Measurements from ENCODE around the gene SPEM2. TPM values are rescaled to one million over a fixed set of nuclear protein-coding genes. Genes with fewer than 3 reads are reported as not detected.

Gene SPEM2
- total and polyA plus RNA-seq, 2 of the 4 experiments (the other 2 are of a cell fraction), result not detected

GRCh38 chr17:7408252-7408727 lies 17.1 kb upstream of the SPEM2 start:
- no peak overlapping the region for H2BK120ac ChIP-seq (ENCODE audit: low read depth, low read length)
- ATAC-seq (ENCODE audit: low read depth), result no peak
- no peak overlapping the region for H3K4me2 ChIP-seq (ENCODE audit: low read depth, low read length)
- ChIA-PET POLR2A (ENCODE audit: unreplicated experiment) (no interaction called here), CTCF (no interaction called here)
- no peak overlapping the region for H3K27ac ChIP-seq (ENCODE audit: insufficient read depth, low read length)
- in situ Hi-C loops (cut with MboI; ENCODE audit: low sequenced_read_pairs) (no loop called here), dilution Hi-C loops (cut with HindIII; ENCODE audit: low sequenced_read_pairs, unreplicated experiment) (no loop called here), intact Hi-C loops (cut with micrococcal nuclease) (no loop called here)
- H3K27me3 ChIP-seq (ENCODE audit: control insufficient read depth, insufficient read depth, low read length), result no peaks in the 10 kb centered on the region
- H4K8ac ChIP-seq (ENCODE audit: low read depth in 2 of 2, low read length in 2 of 2), result no peak overlapping the region
- no peak for DNase-seq
- no peak overlapping the region for H2BK5ac ChIP-seq (ENCODE audit: low read depth, low read length, poor library complexity, severe bottlenecking)
- peaks cover 1 to 36% of the 10 kb centered on the region in 2 experiments for H3K79me1 ChIP-seq (ENCODE audit: low read depth in 1 of 2, low read length in 2 of 2)
- H2BK20ac ChIP-seq (ENCODE audit: low read depth, low read length), result no peak overlapping the region
- no peak overlapping the region for H2AFZ ChIP-seq (replicated peaks; ENCODE audit: low read length, poor library complexity)
- 82% methylated on average over 47 of the region's 58 CpGs; no CpG with 5 or more reads in 1 of the 2 experiments for WGBS, 2 experiments (ENCODE audit: extremely low coverage in 2 of 2, insufficient read length in 1 of 2)
- no TSS peak for BruUV-seq (replicated peaks)
- H3K9ac ChIP-seq (ENCODE audit: low read depth, low read length), result no peak overlapping the region
- H3K4ac ChIP-seq (ENCODE audit: low read depth, low read length), result no peak overlapping the region
- H3K4me3 ChIP-seq (ENCODE audit: insufficient read depth, low read depth, low read length), result no peak overlapping the region
- H3K36me3 ChIP-seq (ENCODE audit: control insufficient read depth, insufficient read depth, low read length), result peaks cover 29% of the 10 kb centered on the region
- no peak overlapping the region for H3K14ac ChIP-seq (replicated peaks; ENCODE audit: low read depth, low read length)
- no peak overlapping the region for H3K56ac ChIP-seq (ENCODE audit: extremely low read depth, insufficient read depth, low read length)
- no peak overlapping the region for H2AK9ac ChIP-seq (replicated peaks; ENCODE audit: low read depth, low read length, poor library complexity)
- H3K23ac ChIP-seq (ENCODE audit: low read depth, low read length), result no peak overlapping the region
- H4K91ac ChIP-seq (ENCODE audit: insufficient read depth, low read depth, low read length), result no peak overlapping the region
- H3K9me3 ChIP-seq (ENCODE audit: control insufficient read depth, insufficient read depth, low read length), result no peaks in the 10 kb centered on the region
- H3K9me1 ChIP-seq (ENCODE audit: insufficient read depth, low read length), result peaks cover 4% of the 10 kb centered on the region; the same call in 1 of the 2 replicates
- no peak for TF ChIP-seq MAZ (IDR thresholded peaks at IDR 0.05; ENCODE audit: borderline replicate concordance, low read depth, low read length)
- TF ChIP-seq BHLHE40 (IDR thresholded peaks at IDR 0.05; ENCODE audit: low read depth, low read length), result no peak
- no peak for TF ChIP-seq RCOR1 (IDR thresholded peaks at IDR 0.05; ENCODE audit: insufficient replicate concordance, low read length)
- TF ChIP-seq MXI1 (IDR thresholded peaks at IDR 0.05; ENCODE audit: borderline replicate concordance, low read depth, low read length), result no peak
- no peak for TF ChIP-seq ELK1 (IDR thresholded peaks at IDR 0.05; ENCODE audit: borderline replicate concordance, low read depth, low read length)
- TF ChIP-seq CTCF (conservative IDR thresholded peaks at IDR 0.05; ENCODE audit: low read depth, low read length), result no peak
- no peak for TF ChIP-seq CHD1 (IDR thresholded peaks at IDR 0.05; ENCODE audit: low read depth, low read length)
- TF ChIP-seq NFE2L2 (IDR thresholded peaks at IDR 0.05; ENCODE audit: low read depth, low read length), result no peak
- TF ChIP-seq POLR2A (IDR thresholded peaks at IDR 0.05; ENCODE audit: low read depth, low read length), result no peak
- no peak for TF ChIP-seq SMC3 (IDR thresholded peaks at IDR 0.05; ENCODE audit: low read depth, low read length)
- no peak for TF ChIP-seq USF2 (IDR thresholded peaks at IDR 0.05; ENCODE audit: low read depth, low read length)
- TF ChIP-seq MAFK (IDR thresholded peaks at IDR 0.05; ENCODE audit: low read depth, low read length), result no peak
- no peak for TF ChIP-seq CEBPB (IDR thresholded peaks at IDR 0.05; ENCODE audit: low read depth, low read length)
- no peak for TF ChIP-seq FOS (IDR thresholded peaks at IDR 0.05; ENCODE audit: low read depth, low read length)
- no peak for TF ChIP-seq RAD21 (IDR thresholded peaks at IDR 0.05; ENCODE audit: low read length)
- no peak for TF ChIP-seq RFX5 (IDR thresholded peaks at IDR 0.05; ENCODE audit: low read depth, low read length)
- no peak overlapping the region for H4K5ac ChIP-seq (ENCODE audit: low read depth, low read length)
- H2BK15ac ChIP-seq (ENCODE audit: low read depth, low read length), result no peak overlapping the region
- H3K18ac ChIP-seq (ENCODE audit: low read depth, low read length), result no peak overlapping the region
- H2AK5ac ChIP-seq (ENCODE audit: low read depth, low read length), result no peak overlapping the region
- H4K20me1 ChIP-seq (ENCODE audit: insufficient read depth, low read length), result peaks cover 7% of the 10 kb centered on the region
- H3K4me1 ChIP-seq (ENCODE audit: control insufficient read depth, insufficient read depth, low read length), result peaks cover 9% of the 10 kb centered on the region
